Fibroblast of pulmonary artery (primary cell): ENCODE measurements around the gene OAF.

Experiments used
- DNase-seq: peaks from one replicate; pipeline ENCODE4 v3.0.0-alpha.2; 2010; ENCODE audit warnings: low read depth
- H3K4me3 ChIP-seq: replicated peaks from 2 replicates; pipeline ENCODE4 v1.5.1; 2011; ENCODE audit warnings: low read depth, mild to moderate bottlenecking, control low read depth, low read length, moderate library complexity
- TF ChIP-seq, protein P1 (sequence below): IDR thresholded peaks from 2 replicates; pipeline ENCODE4 v1.5.1; 2011; ENCODE audit warnings: mild to moderate bottlenecking, control low read depth, low read length, inconsistent platforms; ENCODE audit errors: missing control alignments

Gene OAF

DNA sequence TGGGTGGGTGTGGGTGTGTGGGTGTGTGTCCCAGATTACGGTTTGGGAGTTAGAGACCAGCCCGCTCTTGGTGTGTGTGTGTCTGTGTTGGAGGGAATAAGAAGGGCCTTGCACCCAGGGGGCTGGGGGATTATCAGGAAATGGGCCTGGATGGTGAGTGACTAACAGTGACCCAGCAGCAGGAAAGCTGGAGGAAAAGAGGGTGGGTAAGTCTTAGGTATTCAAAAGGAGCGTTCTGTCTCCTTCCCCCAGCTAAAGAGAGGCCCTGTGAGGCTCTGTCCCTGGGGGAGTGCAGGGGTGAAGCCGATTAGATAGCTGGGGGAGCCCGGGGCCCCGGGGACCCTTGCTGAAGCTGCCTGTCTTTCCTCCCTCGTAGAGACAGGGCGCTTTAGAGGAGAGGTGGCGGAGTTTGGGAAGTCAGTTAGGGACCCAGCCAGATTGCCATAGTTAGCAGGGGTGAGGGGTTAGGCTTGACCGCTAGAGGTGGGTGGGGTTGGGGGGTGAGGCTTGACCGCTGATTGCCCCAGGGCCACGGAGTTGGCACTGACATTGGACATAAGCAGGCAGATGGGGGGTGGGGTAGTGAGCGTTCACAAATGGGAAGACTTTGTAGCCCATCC lies 1.5 kb downstream of the OAF start:
- no peak for DNase-seq
- TF ChIP-seq, protein P1, sequence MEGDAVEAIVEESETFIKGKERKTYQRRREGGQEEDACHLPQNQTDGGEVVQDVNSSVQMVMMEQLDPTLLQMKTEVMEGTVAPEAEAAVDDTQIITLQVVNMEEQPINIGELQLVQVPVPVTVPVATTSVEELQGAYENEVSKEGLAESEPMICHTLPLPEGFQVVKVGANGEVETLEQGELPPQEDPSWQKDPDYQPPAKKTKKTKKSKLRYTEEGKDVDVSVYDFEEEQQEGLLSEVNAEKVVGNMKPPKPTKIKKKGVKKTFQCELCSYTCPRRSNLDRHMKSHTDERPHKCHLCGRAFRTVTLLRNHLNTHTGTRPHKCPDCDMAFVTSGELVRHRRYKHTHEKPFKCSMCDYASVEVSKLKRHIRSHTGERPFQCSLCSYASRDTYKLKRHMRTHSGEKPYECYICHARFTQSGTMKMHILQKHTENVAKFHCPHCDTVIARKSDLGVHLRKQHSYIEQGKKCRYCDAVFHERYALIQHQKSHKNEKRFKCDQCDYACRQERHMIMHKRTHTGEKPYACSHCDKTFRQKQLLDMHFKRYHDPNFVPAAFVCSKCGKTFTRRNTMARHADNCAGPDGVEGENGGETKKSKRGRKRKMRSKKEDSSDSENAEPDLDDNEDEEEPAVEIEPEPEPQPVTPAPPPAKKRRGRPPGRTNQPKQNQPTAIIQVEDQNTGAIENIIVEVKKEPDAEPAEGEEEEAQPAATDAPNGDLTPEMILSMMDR, result no peak
- H3K4me3 ChIP-seq, result peak overlapping the region; percentile 74

DNA sequence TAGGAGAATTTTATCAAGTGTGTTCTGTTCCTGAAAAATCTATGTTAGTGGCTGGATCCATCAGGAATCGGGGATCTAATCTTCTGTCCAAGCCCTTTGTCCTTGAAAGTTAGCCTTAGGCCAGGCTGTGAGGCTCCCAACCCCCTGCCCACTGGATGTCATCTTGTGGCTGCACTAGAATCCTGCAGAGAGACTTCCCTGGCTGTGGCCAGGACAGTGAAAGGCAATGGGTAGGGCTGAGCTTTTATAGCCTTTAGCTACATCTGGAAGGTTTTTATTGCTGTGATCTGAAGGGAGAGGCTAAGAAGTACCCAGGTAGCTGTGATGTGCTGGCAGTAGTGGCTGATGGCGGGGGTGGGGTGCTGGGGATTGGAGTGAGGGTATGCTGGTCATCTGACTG lies 2.1 kb downstream of the OAF start:
- H3K4me3 ChIP-seq, result peak overlapping the region; percentile 74
- TF ChIP-seq, protein P1, result no peak

DNA sequence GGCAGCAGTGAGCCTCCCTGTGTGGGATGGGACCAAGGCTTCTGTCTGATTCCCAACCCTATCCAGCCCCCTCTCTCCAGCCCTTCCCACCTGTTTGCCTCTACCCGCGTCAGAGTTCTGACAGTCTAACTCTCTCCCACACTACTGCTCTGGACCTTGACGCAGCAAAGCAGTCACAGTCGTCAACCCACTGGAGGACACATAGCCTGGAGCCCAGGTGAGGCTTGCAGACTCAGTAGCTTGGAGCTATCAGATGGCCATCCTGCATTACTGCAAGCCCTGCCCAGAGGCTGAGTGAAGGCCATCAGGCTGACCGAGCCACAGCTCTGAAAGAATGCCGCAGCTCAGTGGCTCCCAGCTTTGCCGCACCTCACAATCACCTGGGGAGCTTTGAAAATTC lies 3.7 kb downstream of the OAF start:
- H3K4me3 ChIP-seq, result no peak overlapping the region
- TF ChIP-seq, protein P1, result no peak
- no peak for DNase-seq

More for the DNA sequence above, 2.1 kb downstream of the OAF start:
- DNase-seq, result no peak

DNA sequence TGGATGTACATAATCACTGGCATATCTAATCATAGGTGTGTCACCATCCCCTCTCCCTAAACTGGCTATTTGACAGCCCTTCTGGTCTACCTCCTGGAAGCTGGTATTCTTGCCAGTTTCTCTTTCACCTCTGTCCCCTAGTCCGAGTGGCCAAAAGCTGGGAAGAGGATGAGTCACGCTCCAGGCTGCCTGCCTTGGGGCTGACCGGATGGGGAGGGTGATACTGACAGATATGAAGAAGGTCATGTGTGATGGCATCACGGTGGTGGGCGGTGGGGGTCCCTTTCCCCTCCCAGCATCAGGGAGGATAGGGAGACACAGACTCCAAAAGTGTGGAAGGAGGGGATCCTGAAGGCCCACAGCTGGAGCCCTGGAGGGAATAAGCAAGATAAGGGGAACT lies 4.8 kb downstream of the OAF start:
- no peak overlapping the region for H3K4me3 ChIP-seq
- TF ChIP-seq, protein P1, result no peak
- peak; percentile 57 for DNase-seq

DNA sequence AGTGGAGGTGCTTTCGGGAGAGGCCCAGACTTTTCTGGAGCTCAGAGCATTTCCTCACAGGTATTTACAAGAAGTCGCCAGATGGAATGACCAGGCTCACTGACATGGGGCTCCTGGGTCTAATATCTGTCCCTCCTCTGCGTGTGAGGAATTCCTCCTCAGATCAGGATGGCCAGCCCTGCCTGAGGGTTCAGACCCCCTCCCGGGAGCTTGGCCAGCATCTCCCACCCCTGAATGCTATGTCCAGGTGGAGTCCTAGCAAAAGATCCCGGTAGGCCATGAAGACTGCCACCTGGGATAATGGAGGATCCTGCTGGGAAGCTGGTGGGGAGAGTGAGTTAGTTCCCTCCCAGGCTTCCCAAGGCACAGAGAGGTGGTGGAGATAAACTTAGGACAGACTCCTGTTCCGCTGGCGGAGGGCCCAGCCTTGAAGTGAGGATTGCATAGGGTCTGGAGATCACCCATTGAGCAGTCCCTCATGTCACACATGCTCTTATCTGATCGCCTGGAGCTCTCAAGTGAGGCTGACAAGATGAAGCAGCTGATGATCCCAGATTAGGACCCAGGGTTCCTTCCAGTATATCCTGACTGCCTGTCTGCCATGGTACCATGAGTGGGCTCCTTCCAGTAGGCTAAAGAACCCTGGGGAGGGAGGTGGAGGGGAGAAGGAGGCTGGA lies 5.7 kb downstream of the OAF start:
- H3K4me3 ChIP-seq, result no peak overlapping the region
- TF ChIP-seq, protein P1, result no peak
- DNase-seq, result no peak

DNA sequence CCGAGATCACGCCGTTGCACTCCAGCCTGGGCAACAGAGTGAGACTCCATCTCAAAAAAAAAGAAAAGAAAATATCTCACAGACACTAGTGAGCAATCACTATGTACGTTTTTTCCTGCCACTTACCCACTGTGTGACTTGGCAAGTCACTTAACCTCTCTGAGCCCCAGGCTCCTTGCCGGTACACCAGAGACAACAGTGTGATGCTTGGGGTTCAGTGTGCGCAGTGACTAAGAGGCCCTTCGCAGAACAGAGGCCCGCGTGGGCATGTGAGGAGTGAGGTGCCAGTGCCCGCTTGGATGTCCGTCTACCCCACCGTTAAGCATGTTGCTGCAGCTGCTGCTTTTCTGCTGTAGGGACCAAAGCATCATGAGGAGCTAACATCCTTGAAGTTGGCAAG lies 6.7 kb downstream of the OAF start:
- DNase-seq, result no peak
- no peak overlapping the region for H3K4me3 ChIP-seq
- TF ChIP-seq, protein P1, result no peak
